ENCODE results near the gene RERG. TPM values are rescaled to one million over a fixed set of nuclear protein-coding genes. Genes with fewer than 3 reads are reported as not detected.

RERG gene
- total and polyA plus RNA-seq, 2 of the 4 experiments (the other 2 are of a cell fraction): not detected

- BruUV-seq (replicated peaks): no TSS peak
- Histone ChIP-seq H4K8ac (ENCODE audit: low read depth in 2 of 2, low read length in 2 of 2) (no peak overlapping the region), H2AFZ (replicated peaks; ENCODE audit: low read length, poor library complexity) (no peak overlapping the region), H3K9me3 (ENCODE audit: control insufficient read depth, insufficient read depth, low read length) (no peaks in the 10 kb centered on the region), H2AK9ac (replicated peaks; ENCODE audit: low read depth, low read length, poor library complexity) (no peak overlapping the region), H3K4me1 (ENCODE audit: control insufficient read depth, insufficient read depth, low read length) (no peaks in the 10 kb centered on the region), H3K4me2 (ENCODE audit: low read depth, low read length) (no peak overlapping the region), H3K23ac (ENCODE audit: low read depth, low read length) (no peak overlapping the region), H3K27me3 (ENCODE audit: control insufficient read depth, insufficient read depth, low read length) (0 out of 2 replicates have a peak, but pooled peaks cover under 1% of the 10 kb centered on the region), H3K4ac (ENCODE audit: low read depth, low read length) (no peak overlapping the region), H2BK5ac (ENCODE audit: low read depth, low read length, poor library complexity, severe bottlenecking) (no peak overlapping the region), H3K79me1 (ENCODE audit: low read depth in 1 of 2, low read length in 2 of 2) (no peaks in the 10 kb centered on the region), H3K14ac (replicated peaks; ENCODE audit: low read depth, low read length) (no peak overlapping the region), H3K4me3 (ENCODE audit: insufficient read depth, low read depth, low read length) (no peak overlapping the region), H2AK5ac (ENCODE audit: low read depth, low read length) (no peak overlapping the region), H3K36me3 (ENCODE audit: control insufficient read depth, insufficient read depth, low read length) (no peaks in the 10 kb centered on the region), H3K9ac (ENCODE audit: low read depth, low read length) (no peak overlapping the region), H3K56ac (ENCODE audit: extremely low read depth, insufficient read depth, low read length) (no peak overlapping the region), H4K5ac (ENCODE audit: low read depth, low read length) (no peak overlapping the region), H2BK15ac (ENCODE audit: low read depth, low read length) (no peak overlapping the region), H2BK20ac (ENCODE audit: low read depth, low read length) (no peak overlapping the region), H3K9me1 (ENCODE audit: insufficient read depth, low read length) (no peaks in the 10 kb centered on the region), H3K27ac (ENCODE audit: insufficient read depth, low read length) (no peak overlapping the region), H2BK120ac (ENCODE audit: low read depth, low read length) (no peak overlapping the region), H4K20me1 (ENCODE audit: insufficient read depth, low read length) (no peaks in the 10 kb centered on the region), H4K91ac (ENCODE audit: insufficient read depth, low read depth, low read length) (no peak overlapping the region), H3K18ac (ENCODE audit: low read depth, low read length) (no peak overlapping the region)
- CTCF ChIA-PET: no interaction called here
- dilution Hi-C loops (cut with HindIII; ENCODE audit: low sequenced_read_pairs, unreplicated experiment): no loop called here
- intact Hi-C loops (cut with micrococcal nuclease): no loop called here
- ATAC-seq (ENCODE audit: low read depth) (no peak), DNase-seq (no peak)
- no peak for TF ChIP-seq RAD21 (IDR thresholded peaks at IDR 0.05; ENCODE audit: low read length)
- TF ChIP-seq MXI1 (IDR thresholded peaks at IDR 0.05; ENCODE audit: borderline replicate concordance, low read depth, low read length): no peak
- no peak for TF ChIP-seq CEBPB (IDR thresholded peaks at IDR 0.05; ENCODE audit: low read depth, low read length)
- no peak for TF ChIP-seq RCOR1 (IDR thresholded peaks at IDR 0.05; ENCODE audit: insufficient replicate concordance, low read length)
- no peak for TF ChIP-seq MAFK (IDR thresholded peaks at IDR 0.05; ENCODE audit: low read depth, low read length)
- no peak for TF ChIP-seq USF2 (IDR thresholded peaks at IDR 0.05; ENCODE audit: low read depth, low read length)
- no peak for TF ChIP-seq MAZ (IDR thresholded peaks at IDR 0.05; ENCODE audit: borderline replicate concordance, low read depth, low read length)
- no peak for TF ChIP-seq FOS (IDR thresholded peaks at IDR 0.05; ENCODE audit: low read depth, low read length)
- TF ChIP-seq NFE2L2 (IDR thresholded peaks at IDR 0.05; ENCODE audit: low read depth, low read length): no peak
- TF ChIP-seq BHLHE40 (IDR thresholded peaks at IDR 0.05; ENCODE audit: low read depth, low read length): no peak
- TF ChIP-seq CTCF (conservative IDR thresholded peaks at IDR 0.05; ENCODE audit: low read depth, low read length): no peak
- TF ChIP-seq SMC3 (IDR thresholded peaks at IDR 0.05; ENCODE audit: low read depth, low read length): no peak
- TF ChIP-seq CHD1 (IDR thresholded peaks at IDR 0.05; ENCODE audit: low read depth, low read length): no peak
- TF ChIP-seq RFX5 (IDR thresholded peaks at IDR 0.05; ENCODE audit: low read depth, low read length): no peak
- TF ChIP-seq POLR2A (IDR thresholded peaks at IDR 0.05; ENCODE audit: low read depth, low read length): no peak
- TF ChIP-seq, protein P1, sequence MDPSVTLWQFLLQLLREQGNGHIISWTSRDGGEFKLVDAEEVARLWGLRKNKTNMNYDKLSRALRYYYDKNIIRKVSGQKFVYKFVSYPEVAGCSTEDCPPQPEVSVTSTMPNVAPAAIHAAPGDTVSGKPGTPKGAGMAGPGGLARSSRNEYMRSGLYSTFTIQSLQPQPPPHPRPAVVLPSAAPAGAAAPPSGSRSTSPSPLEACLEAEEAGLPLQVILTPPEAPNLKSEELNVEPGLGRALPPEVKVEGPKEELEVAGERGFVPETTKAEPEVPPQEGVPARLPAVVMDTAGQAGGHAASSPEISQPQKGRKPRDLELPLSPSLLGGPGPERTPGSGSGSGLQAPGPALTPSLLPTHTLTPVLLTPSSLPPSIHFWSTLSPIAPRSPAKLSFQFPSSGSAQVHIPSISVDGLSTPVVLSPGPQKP (IDR thresholded peaks at IDR 0.05; ENCODE audit: borderline replicate concordance, low read depth, low read length): no peak
- POLR2A ChIA-PET (ENCODE audit: unreplicated experiment): no interaction called here
- in situ Hi-C loops (cut with MboI; ENCODE audit: low sequenced_read_pairs): no loop called here
- 77% methylated on average over 3 of the region's 4 CpGs; no CpG with 5 or more reads in 1 of the 2 experiments for WGBS, 2 experiments (ENCODE audit: extremely low coverage in 2 of 2, insufficient read length in 1 of 2)
Observed at GRCh38 chr12:15234508-15234907, 13.3 kb upstream of the RERG start.

Measured in IMR-90 (cell line).